ENCODE data around the gene C11orf65. TPM values are rescaled to one million over a fixed set of nuclear protein-coding genes. Genes with fewer than 3 reads are reported as not detected.

Gene C11orf65
- total and polyA plus RNA-seq, 2 donors (not counting 1 experiment from before 2014, with no cell fraction given) = 0.25 to 1.4 TPM

DNA sequence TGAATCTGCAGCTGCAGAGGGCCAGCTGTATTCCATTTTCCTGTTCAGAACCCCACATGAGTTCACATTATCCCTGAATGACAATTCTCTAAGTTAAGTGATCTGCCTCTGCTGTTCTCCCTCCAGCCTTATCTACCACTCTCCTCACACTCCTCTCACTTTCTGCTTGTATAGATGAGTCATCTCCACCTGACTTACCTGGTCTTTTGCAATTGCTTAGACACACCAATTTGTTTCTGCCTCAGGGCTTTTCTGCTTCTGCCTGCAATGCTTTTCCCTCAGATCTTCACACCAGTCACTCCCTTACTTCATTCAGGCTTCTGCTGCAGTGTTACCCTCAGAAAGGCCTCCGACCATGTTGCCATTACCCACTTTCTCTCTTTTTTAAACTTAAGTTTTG is 126.4 kb downstream of the C11orf65 start:
- H3K4me2 ChIP-seq (replicated peaks; ENCODE audit: low read depth, low read length, poor library complexity, severe bottlenecking) = no peak overlapping the region
- H3K27ac Mint-ChIP-seq = no peak overlapping the region
- no peaks in the 10 kb centered on the region for H3K79me2 ChIP-seq (ENCODE audit: control insufficient read depth, insufficient read depth, low read length)
- no peak for TF ChIP-seq EZH2 (IDR thresholded peaks at IDR 0.05; ENCODE audit: borderline replicate concordance, insufficient read depth, low read depth, low read length, poor library complexity, severe bottlenecking)
- TF ChIP-seq, protein P1, sequence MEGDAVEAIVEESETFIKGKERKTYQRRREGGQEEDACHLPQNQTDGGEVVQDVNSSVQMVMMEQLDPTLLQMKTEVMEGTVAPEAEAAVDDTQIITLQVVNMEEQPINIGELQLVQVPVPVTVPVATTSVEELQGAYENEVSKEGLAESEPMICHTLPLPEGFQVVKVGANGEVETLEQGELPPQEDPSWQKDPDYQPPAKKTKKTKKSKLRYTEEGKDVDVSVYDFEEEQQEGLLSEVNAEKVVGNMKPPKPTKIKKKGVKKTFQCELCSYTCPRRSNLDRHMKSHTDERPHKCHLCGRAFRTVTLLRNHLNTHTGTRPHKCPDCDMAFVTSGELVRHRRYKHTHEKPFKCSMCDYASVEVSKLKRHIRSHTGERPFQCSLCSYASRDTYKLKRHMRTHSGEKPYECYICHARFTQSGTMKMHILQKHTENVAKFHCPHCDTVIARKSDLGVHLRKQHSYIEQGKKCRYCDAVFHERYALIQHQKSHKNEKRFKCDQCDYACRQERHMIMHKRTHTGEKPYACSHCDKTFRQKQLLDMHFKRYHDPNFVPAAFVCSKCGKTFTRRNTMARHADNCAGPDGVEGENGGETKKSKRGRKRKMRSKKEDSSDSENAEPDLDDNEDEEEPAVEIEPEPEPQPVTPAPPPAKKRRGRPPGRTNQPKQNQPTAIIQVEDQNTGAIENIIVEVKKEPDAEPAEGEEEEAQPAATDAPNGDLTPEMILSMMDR (IDR thresholded peaks at IDR 0.05) = no peak
- ChIA-PET POLR2A (no interaction called here), CTCF (no interaction called here)
- no peaks in the 10 kb centered on the region for H3K9me3 ChIP-seq (ENCODE audit: control extremely low read depth in 1 of 3, control insufficient read depth in 2 of 3, insufficient read depth in 1 of 3, low read length in 2 of 3)
- no CpG with 5 or more reads among the region's 1 CpG for WGBS (ENCODE audit: insufficient coverage)
- no peak overlapping the region for H3K4me3 ChIP-seq (ENCODE audit: control extremely low read depth in 1 of 5, extremely low read depth in 1 of 5, insufficient read depth in 1 of 5, low read depth in 2 of 5, low read length in 4 of 5)
- H3K4me1 Mint-ChIP-seq = no peaks in the 10 kb centered on the region
- no peaks in the 10 kb centered on the region for H4K20me1 ChIP-seq (ENCODE audit: control insufficient read depth, insufficient read depth, low read length, poor library complexity, severe bottlenecking)
- no peak overlapping the region for H3K4me3 Mint-ChIP-seq
- DNase-seq (no peak), ATAC-seq (ENCODE audit: low read depth) (no peak)
- H3K9ac ChIP-seq (ENCODE audit: low read length) = no peak overlapping the region
- H3K9me3 Mint-ChIP-seq (ENCODE audit: insufficient read depth) = no peaks in the 10 kb centered on the region
- H3K27ac ChIP-seq (ENCODE audit: low read length in 2 of 2) = no peak overlapping the region
- intact Hi-C loops (cut with micrococcal nuclease) = loop anchor here (10.0 kb wide), 1 partner anchor 304 kb away; no protein-coding TSS in a partner anchor
- H3K27me3 Mint-ChIP-seq = no peaks in the 10 kb centered on the region
- no peaks in the 10 kb centered on the region for H3K4me1 ChIP-seq (ENCODE audit: control insufficient read depth in 2 of 2, insufficient read depth in 2 of 2, low read length in 2 of 2)
- H2AFZ ChIP-seq (ENCODE audit: insufficient read depth, low read depth, low read length, poor library complexity, severe bottlenecking) = no peak overlapping the region
- H3K36me3 ChIP-seq (replicated peaks in 1 of 2; ENCODE audit: control extremely low read depth in 1 of 2, control insufficient read depth in 1 of 2, extremely low read depth in 1 of 2, insufficient read depth in 2 of 2, low read length in 1 of 2) = peaks cover 7 to 19% of the 10 kb centered on the region in 2 experiments
- H3K27me3 ChIP-seq (replicated peaks in 1 of 4; ENCODE audit: control extremely low read depth in 1 of 4, control insufficient read depth in 3 of 4, insufficient read depth in 4 of 4, low read length in 3 of 4) = no peaks in the 10 kb centered on the region

DNA sequence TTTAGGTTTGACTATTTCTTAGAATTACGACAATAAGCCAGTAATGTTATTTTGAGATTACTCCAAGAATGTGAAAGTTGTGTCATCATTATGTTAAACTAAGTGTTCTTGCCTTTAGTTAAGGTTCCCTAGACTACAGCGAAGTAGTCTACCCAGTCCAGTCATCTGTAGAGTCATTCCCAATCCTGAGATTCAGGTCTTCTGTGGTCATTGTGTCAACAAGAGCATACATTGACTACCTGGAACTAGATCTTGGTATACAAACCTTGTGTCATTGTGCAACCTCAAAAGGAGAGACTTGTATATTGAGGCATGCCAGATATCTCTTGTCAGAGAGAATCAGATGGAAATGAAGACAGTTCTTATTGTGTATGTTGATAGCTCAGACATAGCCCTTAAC is 128.6 kb downstream of the C11orf65 start:
- ATAC-seq (ENCODE audit: low read depth) (no peak), DNase-seq (no peak)
- Histone ChIP-seq H3K4me3 (ENCODE audit: control extremely low read depth in 1 of 5, extremely low read depth in 1 of 5, insufficient read depth in 1 of 5, low read depth in 2 of 5, low read length in 4 of 5) (no peak overlapping the region), H3K27ac (ENCODE audit: low read length in 2 of 2) (no peak overlapping the region), H3K9ac (ENCODE audit: low read length) (no peak overlapping the region), H3K4me2 (replicated peaks; ENCODE audit: low read depth, low read length, poor library complexity, severe bottlenecking) (no peak overlapping the region), H3K9me3 (ENCODE audit: control extremely low read depth in 1 of 3, control insufficient read depth in 2 of 3, insufficient read depth in 1 of 3, low read length in 2 of 3) (no peaks in the 10 kb centered on the region), H3K79me2 (ENCODE audit: control insufficient read depth, insufficient read depth, low read length) (no peaks in the 10 kb centered on the region), H3K27me3 (replicated peaks in 1 of 4; ENCODE audit: control extremely low read depth in 1 of 4, control insufficient read depth in 3 of 4, insufficient read depth in 4 of 4, low read length in 3 of 4) (no peaks in the 10 kb centered on the region), H2AFZ (ENCODE audit: insufficient read depth, low read depth, low read length, poor library complexity, severe bottlenecking) (no peak overlapping the region), H3K36me3 (replicated peaks in 1 of 2; ENCODE audit: control extremely low read depth in 1 of 2, control insufficient read depth in 1 of 2, extremely low read depth in 1 of 2, insufficient read depth in 2 of 2, low read length in 1 of 2) (peaks cover 1 to 36% of the 10 kb centered on the region in 2 experiments), H4K20me1 (ENCODE audit: control insufficient read depth, insufficient read depth, low read length, poor library complexity, severe bottlenecking) (no peaks in the 10 kb centered on the region), H3K4me1 (ENCODE audit: control insufficient read depth in 2 of 2, insufficient read depth in 2 of 2, low read length in 2 of 2) (no peaks in the 10 kb centered on the region)
- intact Hi-C loops (cut with micrococcal nuclease) = loop anchor here (5.0 kb wide), 1 partner anchor 41 kb away; no protein-coding TSS in a partner anchor
- 100% methylated on average over 1 of the region's 2 CpGs for WGBS (ENCODE audit: insufficient coverage)
- TF ChIP-seq EZH2 (IDR thresholded peaks at IDR 0.05; ENCODE audit: borderline replicate concordance, insufficient read depth, low read depth, low read length, poor library complexity, severe bottlenecking) = no peak
- TF ChIP-seq, protein P1 (IDR thresholded peaks at IDR 0.05) = no peak
- ChIA-PET CTCF (no interaction called here), POLR2A (no interaction called here)
- Mint-ChIP-seq H3K4me3 (no peak overlapping the region), H3K27ac (no peak overlapping the region), H3K4me1 (no peaks in the 10 kb centered on the region), H3K9me3 (ENCODE audit: insufficient read depth) (no peaks in the 10 kb centered on the region), H3K27me3 (no peaks in the 10 kb centered on the region)
